HT-29 (cell line): ENCODE measurements around the gene CDHR5. TPM values are rescaled to one million over a fixed set of nuclear protein-coding genes. Genes with fewer than 3 reads are reported as not detected.

ENCODE experiments used
- DNase-seq: peaks from one replicate; pipeline ENCODE4 v3.0.0-alpha.2; 2015; ENCODE audit warnings: low spot score
- total RNA-seq: library from RNA; depleted of rRNA; stranded (reverse); fragments of >200 nt; shearing (Covaris generic); gene quantifications from 2 replicates; pipeline ENCODE4 v1.2.3, GENCODE V29; 2014

CDHR5 gene
- total RNA-seq, 1 experiment from 2014 or later: 11.9 TPM

DNA sequence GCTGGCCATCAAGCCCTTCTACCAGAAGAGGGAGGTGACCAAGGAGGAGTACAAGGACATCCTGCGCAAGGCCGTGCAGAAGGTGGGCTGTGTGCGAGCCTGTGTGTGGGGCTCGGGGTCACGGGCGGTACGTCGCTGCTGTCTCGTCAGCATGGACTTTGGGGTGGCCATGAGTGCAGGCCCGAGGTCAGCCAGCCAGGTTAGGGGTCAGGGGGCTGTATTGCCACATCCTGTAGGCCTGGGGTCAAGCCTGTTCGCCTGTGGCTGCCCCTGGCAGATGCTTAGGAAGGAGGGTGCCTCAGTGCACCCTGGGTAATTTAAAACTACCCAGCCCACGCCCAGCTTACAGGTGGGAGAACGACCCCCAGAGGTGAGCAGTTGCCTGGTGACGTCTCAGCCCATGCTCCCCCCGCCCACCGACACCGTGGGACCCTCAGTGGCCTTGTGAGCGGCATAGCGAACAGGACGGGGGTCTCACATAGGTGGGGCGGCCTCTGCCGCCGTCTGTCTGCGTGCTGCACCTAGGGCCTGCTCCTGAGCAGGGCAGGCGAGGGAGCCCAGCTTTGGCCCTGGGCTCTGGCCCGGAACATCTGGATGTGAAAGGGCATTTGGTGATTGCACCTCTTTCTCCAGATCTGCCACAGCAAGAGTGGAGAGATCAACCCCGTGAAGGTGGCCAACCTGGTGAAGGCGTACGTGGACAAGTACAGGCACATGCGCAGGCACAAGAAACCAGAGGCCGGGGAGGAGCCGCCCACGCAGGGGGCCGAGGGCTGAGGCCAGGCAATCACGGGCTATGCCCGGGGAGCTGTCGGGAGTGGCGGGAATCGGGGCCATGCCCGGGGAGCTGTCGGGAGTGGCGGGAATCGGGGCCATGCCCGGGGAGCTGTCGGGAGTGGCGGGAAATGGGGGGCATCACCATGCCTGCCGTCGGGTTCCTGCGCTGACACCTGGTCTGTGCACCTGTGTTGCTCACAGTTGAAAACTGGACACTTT lies 13.5 kb downstream of the CDHR5 start:
- DNase-seq: no peak

- no peak for DNase-seq
Measured at GRCh38 chr11:610146-610801, 14.5 kb downstream of the CDHR5 start.

GRCh38 chr11:609341-609811 lies 15.4 kb downstream of the CDHR5 start:
- DNase-seq: no peak

DNA sequence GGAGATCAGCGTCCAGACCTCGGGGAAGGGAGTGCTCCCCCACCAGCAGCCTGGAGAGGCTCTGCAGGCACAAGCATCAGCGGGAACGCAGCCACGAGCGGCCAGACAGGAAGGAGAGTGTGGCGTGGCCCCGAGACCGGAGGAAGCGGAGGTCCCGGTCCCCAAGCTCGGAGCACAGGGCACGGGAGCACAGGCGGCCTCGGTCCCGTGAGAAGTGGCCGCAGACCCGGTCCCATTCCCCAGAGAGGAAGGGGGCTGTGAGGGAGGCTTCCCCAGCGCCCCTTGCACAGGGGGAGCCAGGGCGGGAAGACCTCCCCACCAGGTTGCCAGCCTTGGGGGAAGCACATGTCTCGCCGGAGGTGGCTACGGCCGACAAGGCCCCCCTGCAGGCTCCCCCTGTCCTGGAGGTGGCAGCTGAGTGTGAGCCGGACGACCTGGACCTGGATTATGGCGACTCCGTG lies 15.9 kb downstream of the CDHR5 start:
- no peak for DNase-seq

DNA sequence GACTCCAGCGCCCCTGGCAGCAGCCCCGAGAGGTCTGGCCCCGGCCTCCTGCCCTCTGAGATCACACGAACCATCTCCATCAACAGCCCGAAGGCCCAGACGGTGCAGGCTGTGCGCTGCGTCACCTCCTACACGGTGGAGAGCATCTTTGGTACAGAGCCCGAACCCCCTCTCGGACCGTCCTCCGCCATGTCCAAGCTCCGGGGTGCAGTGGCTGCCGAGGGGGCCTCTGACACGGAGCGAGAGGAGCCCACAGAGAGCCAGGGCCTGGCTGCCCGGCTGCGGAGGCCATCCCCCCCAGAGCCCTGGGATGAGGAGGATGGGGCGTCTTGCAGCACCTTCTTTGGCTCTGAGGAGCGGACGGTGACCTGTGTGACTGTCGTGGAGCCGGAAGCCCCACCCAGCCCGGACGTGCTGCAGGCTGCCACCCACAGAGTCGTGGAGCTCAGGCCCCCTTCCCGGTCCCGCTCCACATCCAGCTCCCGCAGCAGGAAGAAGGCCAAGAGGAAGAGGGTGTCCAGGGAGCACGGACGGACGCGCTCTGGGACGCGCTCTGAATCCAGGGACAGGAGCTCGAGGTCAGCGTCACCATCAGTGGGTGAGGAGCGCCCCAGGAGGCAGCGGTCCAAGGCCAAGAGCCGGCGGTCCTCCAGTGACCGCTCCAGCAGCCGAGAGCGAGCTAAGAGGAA lies 16.6 kb downstream of the CDHR5 start:
- no peak for DNase-seq

GRCh38 chr11:607020-607780 lies 17.6 kb downstream of the CDHR5 start:
- no peak for DNase-seq

DNA sequence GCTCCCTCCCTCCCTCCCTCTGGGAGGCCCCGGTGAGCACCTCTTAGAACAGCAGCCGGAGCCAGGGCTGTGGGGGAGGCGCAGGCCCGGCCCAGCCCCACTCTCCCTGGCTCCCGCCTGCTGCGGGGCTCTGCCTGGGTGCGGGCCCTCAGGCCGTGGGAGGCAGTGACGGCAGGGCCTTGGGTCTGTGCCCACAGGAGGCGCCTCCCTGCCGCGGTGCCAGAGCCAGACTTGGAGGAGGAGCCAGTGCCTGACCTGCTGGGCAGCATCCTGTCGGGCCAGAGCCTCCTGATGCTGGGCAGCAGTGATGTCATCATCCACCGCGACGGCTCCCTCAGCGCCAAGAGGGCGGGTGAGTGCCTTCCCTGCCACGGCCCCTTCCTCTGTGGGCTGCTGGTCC lies 18.5 kb downstream of the CDHR5 start:
- peak; percentile 95 for DNase-seq

DNA sequence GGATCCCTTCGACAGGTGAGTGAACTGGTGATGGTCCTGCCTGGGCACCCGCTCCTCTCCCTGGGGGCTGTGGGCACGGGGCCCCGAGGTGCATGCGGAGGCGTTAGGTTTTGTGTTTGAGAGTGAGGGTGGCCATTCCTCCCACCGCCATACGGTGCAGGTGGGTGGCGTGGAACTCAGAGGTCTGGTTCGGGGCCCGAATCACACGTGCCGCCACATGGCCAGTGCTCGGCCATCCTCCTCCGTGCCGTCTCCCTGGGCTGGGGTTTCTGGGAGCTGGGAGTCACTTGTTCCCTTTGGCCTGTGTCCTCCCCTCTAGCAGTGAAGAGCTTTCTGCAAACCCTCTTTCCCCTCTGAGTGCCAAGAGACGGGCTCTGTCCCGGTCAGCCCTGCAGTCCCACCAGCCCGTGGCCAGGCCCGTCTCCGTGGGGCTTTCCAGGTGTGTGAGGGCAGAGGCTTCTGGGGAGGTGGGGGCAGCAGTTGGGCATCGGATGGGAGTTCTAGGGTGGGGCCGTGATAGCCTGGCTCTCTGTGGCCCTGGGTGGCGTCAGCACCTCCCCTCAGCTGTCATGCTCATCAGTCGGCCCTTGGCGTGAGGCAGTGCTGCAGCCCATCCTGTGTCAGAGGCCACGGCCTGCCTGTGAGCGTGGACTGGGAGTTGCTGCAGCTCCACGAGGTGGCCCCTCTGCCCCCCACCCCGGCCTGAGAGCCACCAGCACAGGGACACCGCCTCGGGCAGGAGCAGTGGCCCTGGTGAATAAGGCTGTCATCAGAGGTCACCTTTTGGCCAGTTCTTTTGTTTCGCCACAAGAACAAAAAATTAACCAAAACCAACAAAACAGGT lies 19.2 kb downstream of the CDHR5 start:
- peak; percentile 20 for DNase-seq

- DNase-seq: no peak
Measured at GRCh38 chr11:603154-603553, 21.6 kb downstream of the CDHR5 start.

GRCh38 chr11:601573-602245 lies 23.0 kb downstream of the CDHR5 start:
- no peak for DNase-seq

- no peak for DNase-seq
Measured at GRCh38 chr11:598005-598680, 26.6 kb downstream of the CDHR5 start.

GRCh38 chr11:597166-597725 lies 27.5 kb downstream of the CDHR5 start:
- no peak for DNase-seq

DNA sequence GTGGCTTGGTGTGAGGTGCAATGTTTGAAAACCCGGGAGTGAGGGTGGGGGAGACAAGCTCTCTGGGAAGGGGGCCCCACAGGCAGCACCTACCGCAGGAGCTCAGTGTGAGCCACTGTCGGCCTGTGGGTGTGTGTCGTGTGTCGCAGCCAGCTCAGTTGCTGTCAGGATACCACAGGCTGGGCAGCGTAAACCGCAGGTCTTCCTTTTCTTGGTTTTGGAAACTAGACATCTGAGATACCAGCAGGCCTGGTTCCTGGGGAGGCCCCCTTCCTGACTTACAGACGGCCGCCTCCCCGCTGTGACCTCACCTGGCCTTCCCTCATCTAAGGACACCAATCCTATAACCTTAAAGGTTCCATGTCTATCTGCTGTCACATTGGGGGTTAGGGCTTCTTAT lies 28.4 kb downstream of the CDHR5 start:
- no peak for DNase-seq

GRCh38 chr11:595400-595799 lies 29.4 kb downstream of the CDHR5 start:
- DNase-seq: no peak

DNA sequence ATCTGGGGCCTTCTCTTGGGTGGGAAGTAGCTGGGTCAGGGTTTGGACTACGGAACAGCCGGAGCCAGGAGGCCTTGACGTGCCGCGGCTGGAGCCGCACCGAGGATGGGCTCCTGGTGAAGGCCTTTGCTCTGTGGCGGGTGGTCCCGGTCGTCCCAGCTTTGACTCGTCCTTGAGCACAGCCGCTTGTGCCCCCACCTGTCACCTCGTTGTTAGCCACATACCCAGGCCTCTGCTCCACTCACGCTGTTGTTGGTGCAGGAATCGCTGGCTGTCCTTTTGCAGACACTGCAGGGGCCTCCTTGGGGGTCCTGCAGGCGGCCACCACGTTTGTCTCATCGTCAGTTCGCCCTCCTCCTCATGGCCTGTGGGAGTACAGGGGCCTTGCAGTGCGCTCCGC lies 31.4 kb downstream of the CDHR5 start:
- DNase-seq: no peak

DNA sequence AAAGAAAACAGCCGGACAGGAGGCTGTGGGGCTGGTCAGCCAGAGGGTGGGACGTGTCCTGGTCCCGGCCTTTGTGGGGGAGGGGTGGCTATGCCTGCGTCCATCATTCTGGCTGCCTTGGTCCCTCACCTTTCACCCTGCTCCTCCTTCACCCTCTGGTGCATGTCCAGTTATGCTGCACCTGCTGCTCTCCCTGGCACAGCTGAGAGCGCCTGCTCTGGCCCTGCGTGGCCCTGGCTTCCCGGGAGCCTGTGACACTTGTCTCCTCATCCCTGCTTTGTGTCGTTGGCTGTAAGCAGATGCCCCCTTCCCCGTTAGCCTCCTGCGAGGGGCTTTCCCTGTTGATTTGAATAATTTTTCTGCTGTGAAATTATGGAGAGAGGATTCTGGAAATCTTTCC lies 31.8 kb downstream of the CDHR5 start:
- no peak for DNase-seq

GRCh38 chr11:592501-592900 lies 32.3 kb downstream of the CDHR5 start:
- no peak for DNase-seq

- DNase-seq: no peak
Measured at GRCh38 chr11:590997-591396, 33.8 kb downstream of the CDHR5 start.

DNA sequence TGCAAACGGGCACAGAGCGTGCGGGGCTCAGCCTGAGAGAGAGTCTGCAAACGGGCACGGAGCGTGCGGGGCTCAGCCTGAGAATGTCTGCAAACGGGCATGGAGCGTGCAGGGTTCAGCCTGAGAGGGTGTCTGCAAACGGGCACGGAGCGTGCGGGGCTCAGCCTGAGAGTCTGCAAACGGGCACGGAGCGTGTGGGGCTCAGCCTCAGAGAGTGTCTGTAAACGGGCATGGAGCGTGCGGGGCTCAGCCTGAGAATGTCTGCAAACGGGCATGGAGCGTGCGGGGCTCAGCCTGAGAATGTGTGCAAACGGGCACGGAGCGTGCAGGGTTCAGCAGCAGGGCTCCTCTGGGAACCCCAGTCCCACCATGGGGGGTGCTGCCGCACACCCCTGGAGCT lies 35.0 kb downstream of the CDHR5 start:
- no peak for DNase-seq
